GM12878 (cell line): ENCODE results near the gene CELA3B. TPM values are rescaled to one million over a fixed set of nuclear protein-coding genes. Genes with fewer than 3 reads are reported as not detected.

Experiments
- ASH2L ChIP-seq: fragments of 300-600, 200-600 bp; sonication (generic); IDR thresholded peaks from 2 replicates; pipeline ENCODE4 v1.6.1; 2017; ENCODE audit warnings: low read depth, mild to moderate bottlenecking, borderline replicate concordance
- CBX3 ChIP-seq: fragments of 200-600 bp; sonication (generic); IDR thresholded peaks from 2 replicates; pipeline ENCODE4 v1.6.1; 2016; ENCODE audit warnings: low read depth, borderline replicate concordance
- CEBPB ChIP-seq, 2 experiments: fragments of 150-350 bp in 1 of 2; IDR thresholded peaks; 2 replicates each; pipeline ENCODE4 v1.6.1; 2012 to 2014; ENCODE audit warnings: low read depth in 2 of 2, low read length in 2 of 2, borderline replicate concordance in 1 of 2, inconsistent platforms in 1 of 2
- FOXK2 ChIP-seq: fragments of 450-650 bp; IDR thresholded peaks from 2 replicates; pipeline ENCODE4 v1.6.1; 2017; ENCODE audit warnings: mild to moderate bottlenecking, moderate library complexity
- LARP7 ChIP-seq: fragments of 450-650 bp; IDR thresholded peaks from 2 replicates; pipeline ENCODE4 v1.6.1; 2017; ENCODE audit warnings: mild to moderate bottlenecking
- NRF1 ChIP-seq: conservative IDR thresholded peaks from 2 replicates; pipeline ENCODE4 v1.6.1; 2011; ENCODE audit warnings: mild to moderate bottlenecking, low read depth, low read length, improper control_type of control experiment
- RFX5 ChIP-seq: IDR thresholded peaks from 2 replicates; pipeline ENCODE4 v1.6.1; 2011; ENCODE audit warnings: low read depth, low read length, improper control_type of control experiment
- SMARCA5 ChIP-seq: fragments of 450-650 bp; IDR thresholded peaks from 2 replicates; pipeline ENCODE4 v1.6.1; 2017; ENCODE audit warnings: mild to moderate bottlenecking
- STAT1 ChIP-seq: fragments of 450-650 bp; conservative IDR thresholded peaks from 2 replicates; pipeline ENCODE4 v1.6.1; 2014; ENCODE audit warnings: antibody characterized with exemption, mild to moderate bottlenecking
- YBX1 ChIP-seq: fragments of 450-650 bp; IDR thresholded peaks from 2 replicates; pipeline ENCODE4 v1.6.1; 2016; ENCODE audit warnings: antibody characterized with exemption
- ZSCAN29 ChIP-seq: fragments of 450-650 bp; IDR thresholded peaks from 2 replicates; pipeline ENCODE4 v1.6.1; 2017; ENCODE audit warnings: mild to moderate bottlenecking, moderate library complexity
- ZZZ3 ChIP-seq: IDR thresholded peaks from 2 replicates; pipeline ENCODE4 v1.6.1; 2011; ENCODE audit warnings: low read depth; ENCODE audit not compliant: control insufficient read depth, insufficient read length
- polyA plus RNA-seq, 11 experiments: library from polyadenylated mRNA; depleted of rRNA in 4 of 11; unstranded in 6 of 11; stranded (reverse) in 5 of 11; fragments of >200 nt; fragmentation: Nextera tagmentation in 4 of 11; fragmentation: Illumina TruSeq in 1 of 11; extraction: Ambion mirVana in 4 of 11; extraction: Trizol in 1 of 11; gene quantifications; 1 replicate in 1 of 11; 2 replicates in 10 of 11; pipeline versions ENCODE4 v1.2.1 to v1.2.3, GENCODE V29; 2011 to 2016; ENCODE audit warnings: inconsistent platforms in 2 of 11, missing spikeins in 2 of 11, low read depth in 1 of 11
- total RNA-seq, 4 experiments: library from RNA; depleted of rRNA in 3 of 4; stranded (reverse); fragments of >200 nt in 3 of 4; fragmentation: Illumina TruSeq in 1 of 4; extraction: Trizol in 1 of 4; gene quantifications; 2 replicates each; pipeline versions ENCODE4 v1.2.1 to v1.2.3, GENCODE V29; 2013 to 2021
- TF ChIP-seq, protein P1 (sequence below): fragments of 450-650 bp; formaldehyde crosslinking; IDR thresholded peaks from 2 replicates; pipeline ENCODE4 v1.5.0; 2022; ENCODE audit warnings: mild to moderate bottlenecking, missing genetic modification characterization
- TF ChIP-seq, protein P2 (sequence below): fragments of 150-350 bp; IDR thresholded peaks from 2 replicates; pipeline ENCODE4 v1.6.1; 2014; ENCODE audit warnings: mild to moderate bottlenecking, low read depth, low read length
- TF ChIP-seq, protein P3 (sequence below): fragments of 450-650 bp; formaldehyde crosslinking; IDR thresholded peaks from 2 replicates; pipeline ENCODE4 v1.4.0; 2020; ENCODE audit warnings: mild to moderate bottlenecking, moderate library complexity
- TF ChIP-seq, protein P4 (sequence below): IDR thresholded peaks from 2 replicates; pipeline ENCODE4 v1.6.1; 2011; ENCODE audit warnings: borderline replicate concordance, low read depth, mild to moderate bottlenecking, moderate library complexity, mixed read lengths, low read length; ENCODE audit not compliant: insufficient read depth; ENCODE audit errors: extremely low read length
- TF ChIP-seq, protein P5 (sequence below): IDR thresholded peaks from 2 replicates; pipeline ENCODE4 v1.6.1; 2012; ENCODE audit warnings: low read length, inconsistent platforms

CELA3B gene
- total and polyA plus RNA-seq, 10 of the 15 experiments (the other 5 are each of a cell fraction or from before 2014, with no cell fraction given) = 4.1 TPM; not detected in 9

DNA sequence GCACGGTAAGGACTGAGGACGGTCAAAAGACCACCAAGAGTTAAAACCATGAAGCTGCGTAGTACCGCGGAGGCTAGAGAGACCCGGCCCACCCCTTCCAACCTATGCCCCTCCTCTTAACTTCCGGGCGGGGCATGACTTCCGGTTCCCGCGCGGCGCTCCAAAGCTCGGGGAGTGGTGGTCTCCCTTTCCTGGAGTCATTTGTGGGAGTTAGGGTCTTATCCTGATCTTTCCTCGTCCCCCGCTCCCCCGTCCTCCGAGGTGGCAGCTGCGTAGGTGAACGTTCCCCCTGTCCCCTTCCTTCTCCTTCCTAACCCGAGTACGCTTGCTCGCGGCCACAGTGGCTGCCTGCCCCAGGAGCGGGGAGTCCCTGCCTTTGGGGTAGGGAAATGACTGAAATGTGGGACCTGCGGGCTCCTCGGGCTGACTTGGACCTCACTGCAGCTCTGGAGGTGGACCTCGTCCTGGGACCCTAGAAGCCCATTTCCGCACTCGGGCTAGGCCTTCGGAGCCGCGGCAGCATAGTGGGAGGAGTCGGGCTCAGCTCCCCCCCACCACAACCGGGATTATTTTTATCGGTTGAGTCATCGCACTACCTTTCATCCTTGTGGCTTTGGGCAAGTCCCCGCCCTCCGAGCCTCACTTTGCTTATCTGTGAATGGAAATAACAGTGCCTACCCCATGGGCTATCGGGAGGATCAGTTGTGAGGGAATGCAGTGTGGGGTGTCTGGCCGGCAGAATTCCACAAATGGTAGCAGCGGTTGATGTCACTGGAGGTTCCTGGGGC is 48.7 kb downstream of the CELA3B start (continued):
- TF ChIP-seq, protein P1, sequence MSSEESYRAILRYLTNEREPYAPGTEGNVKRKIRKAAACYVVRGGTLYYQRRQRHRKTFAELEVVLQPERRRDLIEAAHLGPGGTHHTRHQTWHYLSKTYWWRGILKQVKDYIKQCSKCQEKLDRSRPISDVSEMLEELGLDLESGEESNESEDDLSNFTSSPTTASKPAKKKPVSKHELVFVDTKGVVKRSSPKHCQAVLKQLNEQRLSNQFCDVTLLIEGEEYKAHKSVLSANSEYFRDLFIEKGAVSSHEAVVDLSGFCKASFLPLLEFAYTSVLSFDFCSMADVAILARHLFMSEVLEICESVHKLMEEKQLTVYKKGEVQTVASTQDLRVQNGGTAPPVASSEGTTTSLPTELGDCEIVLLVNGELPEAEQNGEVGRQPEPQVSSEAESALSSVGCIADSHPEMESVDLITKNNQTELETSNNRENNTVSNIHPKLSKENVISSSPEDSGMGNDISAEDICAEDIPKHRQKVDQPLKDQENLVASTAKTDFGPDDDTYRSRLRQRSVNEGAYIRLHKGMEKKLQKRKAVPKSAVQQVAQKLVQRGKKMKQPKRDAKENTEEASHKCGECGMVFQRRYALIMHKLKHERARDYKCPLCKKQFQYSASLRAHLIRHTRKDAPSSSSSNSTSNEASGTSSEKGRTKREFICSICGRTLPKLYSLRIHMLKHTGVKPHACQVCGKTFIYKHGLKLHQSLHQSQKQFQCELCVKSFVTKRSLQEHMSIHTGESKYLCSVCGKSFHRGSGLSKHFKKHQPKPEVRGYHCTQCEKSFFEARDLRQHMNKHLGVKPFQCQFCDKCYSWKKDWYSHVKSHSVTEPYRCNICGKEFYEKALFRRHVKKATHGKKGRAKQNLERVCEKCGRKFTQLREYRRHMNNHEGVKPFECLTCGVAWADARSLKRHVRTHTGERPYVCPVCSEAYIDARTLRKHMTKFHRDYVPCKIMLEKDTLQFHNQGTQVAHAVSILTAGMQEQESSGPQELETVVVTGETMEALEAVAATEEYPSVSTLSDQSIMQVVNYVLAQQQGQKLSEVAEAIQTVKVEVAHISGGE (CRISPR knock-in tag) = no peak
- no peak for TF ChIP-seq CEBPB (IDR thresholded peaks at IDR 0.05; ENCODE audit: borderline replicate concordance in 1 of 2, low read depth in 2 of 2, low read length in 2 of 2)
- TF ChIP-seq ZSCAN29 = no peak
- TF ChIP-seq, protein P2, sequence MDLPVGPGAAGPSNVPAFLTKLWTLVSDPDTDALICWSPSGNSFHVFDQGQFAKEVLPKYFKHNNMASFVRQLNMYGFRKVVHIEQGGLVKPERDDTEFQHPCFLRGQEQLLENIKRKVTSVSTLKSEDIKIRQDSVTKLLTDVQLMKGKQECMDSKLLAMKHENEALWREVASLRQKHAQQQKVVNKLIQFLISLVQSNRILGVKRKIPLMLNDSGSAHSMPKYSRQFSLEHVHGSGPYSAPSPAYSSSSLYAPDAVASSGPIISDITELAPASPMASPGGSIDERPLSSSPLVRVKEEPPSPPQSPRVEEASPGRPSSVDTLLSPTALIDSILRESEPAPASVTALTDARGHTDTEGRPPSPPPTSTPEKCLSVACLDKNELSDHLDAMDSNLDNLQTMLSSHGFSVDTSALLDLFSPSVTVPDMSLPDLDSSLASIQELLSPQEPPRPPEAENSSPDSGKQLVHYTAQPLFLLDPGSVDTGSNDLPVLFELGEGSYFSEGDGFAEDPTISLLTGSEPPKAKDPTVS = no peak
- no peak for TF ChIP-seq RFX5
- no peak for TF ChIP-seq ZZZ3
- peak; percentile 47; the same call in 1 of the 2 replicates for TF ChIP-seq LARP7
- TF ChIP-seq STAT1 = no peak
- no peak for TF ChIP-seq CBX3
- no peak for TF ChIP-seq FOXK2
- TF ChIP-seq, protein P3, sequence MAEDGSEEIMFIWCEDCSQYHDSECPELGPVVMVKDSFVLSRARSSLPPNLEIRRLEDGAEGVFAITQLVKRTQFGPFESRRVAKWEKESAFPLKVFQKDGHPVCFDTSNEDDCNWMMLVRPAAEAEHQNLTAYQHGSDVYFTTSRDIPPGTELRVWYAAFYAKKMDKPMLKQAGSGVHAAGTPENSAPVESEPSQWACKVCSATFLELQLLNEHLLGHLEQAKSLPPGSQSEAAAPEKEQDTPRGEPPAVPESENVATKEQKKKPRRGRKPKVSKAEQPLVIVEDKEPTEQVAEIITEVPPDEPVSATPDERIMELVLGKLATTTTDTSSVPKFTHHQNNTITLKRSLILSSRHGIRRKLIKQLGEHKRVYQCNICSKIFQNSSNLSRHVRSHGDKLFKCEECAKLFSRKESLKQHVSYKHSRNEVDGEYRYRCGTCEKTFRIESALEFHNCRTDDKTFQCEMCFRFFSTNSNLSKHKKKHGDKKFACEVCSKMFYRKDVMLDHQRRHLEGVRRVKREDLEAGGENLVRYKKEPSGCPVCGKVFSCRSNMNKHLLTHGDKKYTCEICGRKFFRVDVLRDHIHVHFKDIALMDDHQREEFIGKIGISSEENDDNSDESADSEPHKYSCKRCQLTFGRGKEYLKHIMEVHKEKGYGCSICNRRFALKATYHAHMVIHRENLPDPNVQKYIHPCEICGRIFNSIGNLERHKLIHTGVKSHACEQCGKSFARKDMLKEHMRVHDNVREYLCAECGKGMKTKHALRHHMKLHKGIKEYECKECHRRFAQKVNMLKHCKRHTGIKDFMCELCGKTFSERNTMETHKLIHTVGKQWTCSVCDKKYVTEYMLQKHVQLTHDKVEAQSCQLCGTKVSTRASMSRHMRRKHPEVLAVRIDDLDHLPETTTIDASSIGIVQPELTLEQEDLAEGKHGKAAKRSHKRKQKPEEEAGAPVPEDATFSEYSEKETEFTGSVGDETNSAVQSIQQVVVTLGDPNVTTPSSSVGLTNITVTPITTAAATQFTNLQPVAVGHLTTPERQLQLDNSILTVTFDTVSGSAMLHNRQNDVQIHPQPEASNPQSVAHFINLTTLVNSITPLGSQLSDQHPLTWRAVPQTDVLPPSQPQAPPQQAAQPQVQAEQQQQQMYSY (CRISPR knock-in tag) = no peak
- TF ChIP-seq ASH2L = 0 out of 2 replicates have a peak, but pooled peaks have one; percentile 49
- TF ChIP-seq YBX1 = no peak
- TF ChIP-seq, protein P4, sequence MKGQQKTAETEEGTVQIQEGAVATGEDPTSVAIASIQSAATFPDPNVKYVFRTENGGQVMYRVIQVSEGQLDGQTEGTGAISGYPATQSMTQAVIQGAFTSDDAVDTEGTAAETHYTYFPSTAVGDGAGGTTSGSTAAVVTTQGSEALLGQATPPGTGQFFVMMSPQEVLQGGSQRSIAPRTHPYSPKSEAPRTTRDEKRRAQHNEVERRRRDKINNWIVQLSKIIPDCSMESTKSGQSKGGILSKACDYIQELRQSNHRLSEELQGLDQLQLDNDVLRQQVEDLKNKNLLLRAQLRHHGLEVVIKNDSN = no peak
- TF ChIP-seq NRF1 = 0 out of 2 replicates have a peak, but pooled peaks have one; percentile 10
- peak; percentile 10; the same call in 1 of the 2 replicates for TF ChIP-seq SMARCA5
- TF ChIP-seq, protein P5, sequence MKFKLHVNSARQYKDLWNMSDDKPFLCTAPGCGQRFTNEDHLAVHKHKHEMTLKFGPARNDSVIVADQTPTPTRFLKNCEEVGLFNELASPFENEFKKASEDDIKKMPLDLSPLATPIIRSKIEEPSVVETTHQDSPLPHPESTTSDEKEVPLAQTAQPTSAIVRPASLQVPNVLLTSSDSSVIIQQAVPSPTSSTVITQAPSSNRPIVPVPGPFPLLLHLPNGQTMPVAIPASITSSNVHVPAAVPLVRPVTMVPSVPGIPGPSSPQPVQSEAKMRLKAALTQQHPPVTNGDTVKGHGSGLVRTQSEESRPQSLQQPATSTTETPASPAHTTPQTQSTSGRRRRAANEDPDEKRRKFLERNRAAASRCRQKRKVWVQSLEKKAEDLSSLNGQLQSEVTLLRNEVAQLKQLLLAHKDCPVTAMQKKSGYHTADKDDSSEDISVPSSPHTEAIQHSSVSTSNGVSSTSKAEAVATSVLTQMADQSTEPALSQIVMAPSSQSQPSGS = peak; percentile 55; the same call in 1 of the 2 replicates
